Esophagus squamous epithelium (tissue), 4 donors: ENCODE data around the gene LMTK2.

ENCODE experiments used
- CTCF ChIP-seq, 6 experiments: fragments of 450-650 bp in 4 of 6; fragments of 200-600 bp in 2 of 6; sonication (generic) in 2 of 6; IDR thresholded peaks; one replicate each; pipeline ENCODE4 v1.5.1; 2016 to 2019; ENCODE audit warnings: antibody characterized with exemption in 6 of 6, mild to moderate bottlenecking in 4 of 6, moderate library complexity in 4 of 6
- POLR2A ChIP-seq, 4 donors: fragments of 450-650 bp; IDR thresholded peaks; one replicate each; pipeline ENCODE4 v1.6.1; 2017; ENCODE audit warnings: antibody characterized with exemption in 4 of 4, mild to moderate bottlenecking in 4 of 4, moderate library complexity in 3 of 4

- TF ChIP-seq CTCF (IDR thresholded peaks at IDR 0.05) (no peak), POLR2A (IDR thresholded peaks at IDR 0.05) (no peak)
Observed at GRCh38 chr7:98084631-98085030, 22.0 kb upstream of the LMTK2 start.
